Right lobe of liver (tissue), 4 donors: ENCODE data around the gene PHLDA2.

Source experiments
- CTCF ChIP-seq, 4 donors: fragments of 200-600 bp in 3 of 4; fragments of 450-650 bp in 1 of 4; IDR thresholded peaks; one replicate each; pipeline versions ENCODE4 v1.5.1 to v1.8.0; 2016 to 2022; ENCODE audit warnings: antibody characterized with exemption in 4 of 4, mild to moderate bottlenecking in 2 of 4
- POLR2A ChIP-seq: fragments of 450-650 bp; IDR thresholded peaks from one replicate; pipeline ENCODE4 v1.6.1; 2017; ENCODE audit warnings: antibody characterized with exemption, mild to moderate bottlenecking
- donor health status: DM: no; HTN: no; CAD: no.
- donor health status: DM: no; HTN: no; CAD: no.
- donor health status: DM: no; HTN: yes; CAD: no.

GRCh38 chr11:2880646-2881045 lies 48.6 kb downstream of the PHLDA2 start:
- TF ChIP-seq POLR2A (no peak), CTCF (IDR thresholded peaks at IDR 0.05) (no peak)
